Keratinocyte (primary cell): Measurements from ENCODE around the gene CEP85L. TPM values are rescaled to one million over a fixed set of nuclear protein-coding genes. Genes with fewer than 3 reads are reported as not detected.

Experiments used
- DNase-seq: peaks from one replicate; pipeline ENCODE4 v3.0.0-alpha.2; 2011; ENCODE audit warnings: low read depth, missing footprints, low spot score
- FAIRE-seq: peaks from 2 replicates; lab custom pipeline; 2011; peaks lifted over from hg19 to GRCh38; lab: Jason Lieb, UNC
- H2AFZ ChIP-seq: 2 replicates; pipeline ENCODE4 v1.6.0; 2012; ENCODE audit warnings: low read length, control low read depth, inconsistent platforms; ENCODE audit not compliant: control insufficient read depth
- H3K27ac ChIP-seq: 2 replicates; pipeline ENCODE4 v1.5.1; 2011; ENCODE audit warnings: low read length; ENCODE audit not compliant: control insufficient read depth, insufficient read depth
- H3K27me3 ChIP-seq: 3 replicates; pipeline ENCODE4 v1.6.0; 2011; ENCODE audit warnings: low read length; ENCODE audit not compliant: control insufficient read depth, insufficient read depth; ENCODE audit errors: extremely low read depth
- H3K36me3 ChIP-seq, 2 experiments: 2 replicates in 1 of 2; 3 replicates in 1 of 2; pipeline ENCODE4 v1.5.1; 2011; ENCODE audit warnings: low read length in 2 of 2, mild to moderate bottlenecking in 1 of 2; ENCODE audit not compliant: control insufficient read depth in 2 of 2, insufficient read depth in 2 of 2; ENCODE audit errors: extremely low read depth in 1 of 2
- H3K4me1 ChIP-seq: 3 replicates; pipeline ENCODE4 v1.5.1; 2011; ENCODE audit warnings: low read length; ENCODE audit not compliant: control insufficient read depth, insufficient read depth; ENCODE audit errors: extremely low read depth
- H3K4me2 ChIP-seq: 3 replicates; pipeline ENCODE4 v1.6.0; 2011; ENCODE audit warnings: low read depth, low read length; ENCODE audit not compliant: control insufficient read depth, insufficient read depth; ENCODE audit errors: extremely low read depth
- H3K4me3 ChIP-seq, 3 experiments: fragments of 200-600 bp in 1 of 3; sonication (generic) in 1 of 3; 2 replicates in 2 of 3; 3 replicates in 1 of 3; pipeline ENCODE4 v1.5.1; 2011 to 2016; ENCODE audit warnings: low read length in 3 of 3, mild to moderate bottlenecking in 3 of 3, control low read depth in 2 of 3, inconsistent platforms in 1 of 3, low read depth in 1 of 3, mixed read lengths in 1 of 3, mixed run types in 1 of 3, moderate library complexity in 1 of 3; ENCODE audit not compliant: control insufficient read depth in 2 of 3, insufficient read depth in 2 of 3; ENCODE audit errors: extremely low read depth in 1 of 3
- H3K79me2 ChIP-seq: 2 replicates; pipeline ENCODE4 v1.6.0; 2012; ENCODE audit warnings: low read length; ENCODE audit not compliant: control insufficient read depth, insufficient read depth
- H3K9ac ChIP-seq: 3 replicates; pipeline ENCODE4 v1.6.0; 2011; ENCODE audit warnings: low read length; ENCODE audit not compliant: control insufficient read depth, insufficient read depth; ENCODE audit errors: extremely low read depth
- H3K9me1 ChIP-seq: 3 replicates; pipeline ENCODE4 v1.6.0; 2011; ENCODE audit warnings: low read length; ENCODE audit not compliant: control insufficient read depth, insufficient read depth; ENCODE audit errors: extremely low read depth
- H3K9me3 ChIP-seq: 2 replicates; pipeline ENCODE4 v1.5.1; 2012; ENCODE audit warnings: low read depth, low read length; ENCODE audit not compliant: control insufficient read depth
- H4K20me1 ChIP-seq: 3 replicates; pipeline ENCODE4 v1.6.0; 2011; ENCODE audit warnings: low read length; ENCODE audit not compliant: control insufficient read depth, insufficient read depth; ENCODE audit errors: extremely low read depth
- EZH2 ChIP-seq: IDR thresholded peaks from one replicate; pipeline ENCODE4 v1.6.1; 2012; ENCODE audit warnings: inconsistent platforms, mild to moderate bottlenecking, low read length, moderate library complexity
- dilution Hi-C: fragments of 300-500 bp; cut with MboI; formaldehyde crosslinking; loops from one replicate; pipeline ENCODE4 v1.7.0; 2020; ENCODE audit warnings: low sequenced_read_pairs; ENCODE audit not compliant: extremely low pct_ligation_motif_present
- polyA plus RNA-seq, 5 experiments: library from polyadenylated mRNA; depleted of rRNA in 3 of 5; stranded (reverse) in 3 of 5; stranded (forward) in 1 of 5; unstranded in 1 of 5; fragments of >200 nt; gene quantifications; 1 replicate in 1 of 5; 2 replicates in 3 of 5; 3 replicates in 1 of 5; pipeline versions ENCODE4 v1.2.1 to v1.2.3, GENCODE V29; 2011 to 2012; ENCODE audit warnings: missing spikeins in 2 of 5, low read depth in 1 of 5, low replicate concordance in 1 of 5
- TF ChIP-seq, protein P1 (sequence below), 3 experiments: IDR thresholded peaks in 1 of 3; conservative IDR thresholded peaks in 1 of 3; optimal IDR thresholded peaks in 1 of 3; 2 replicates in 2 of 3; 3 replicates in 1 of 3; pipeline versions ENCODE3 to v1.5.1; 2011; ENCODE audit warnings: low read length in 3 of 3, mild to moderate bottlenecking in 3 of 3, moderate library complexity in 2 of 3, control low read depth in 1 of 3, inconsistent platforms in 1 of 3; ENCODE audit not compliant: insufficient read depth in 2 of 3; ENCODE audit errors: extremely low read depth in 1 of 3

The CEP85L gene
- polyA plus RNA-seq, 1 donor (not counting 4 experiments of a cell fraction or from before 2014, with no cell fraction given), result 3.5 TPM

- no peaks in the 10 kb centered on the region for H3K27me3 ChIP-seq
- no peak for DNase-seq
- no peak for FAIRE-seq
- H2AFZ ChIP-seq, result no peak overlapping the region
- no peaks in the 10 kb centered on the region for H3K79me2 ChIP-seq
- H4K20me1 ChIP-seq, result no peaks in the 10 kb centered on the region
- H3K4me2 ChIP-seq, result no peak overlapping the region
- dilution Hi-C loops, result no loop called here
- no peaks in the 10 kb centered on the region for H3K36me3 ChIP-seq
- H3K27ac ChIP-seq, result no peak overlapping the region
- no peak for TF ChIP-seq EZH2
- TF ChIP-seq, protein P1, sequence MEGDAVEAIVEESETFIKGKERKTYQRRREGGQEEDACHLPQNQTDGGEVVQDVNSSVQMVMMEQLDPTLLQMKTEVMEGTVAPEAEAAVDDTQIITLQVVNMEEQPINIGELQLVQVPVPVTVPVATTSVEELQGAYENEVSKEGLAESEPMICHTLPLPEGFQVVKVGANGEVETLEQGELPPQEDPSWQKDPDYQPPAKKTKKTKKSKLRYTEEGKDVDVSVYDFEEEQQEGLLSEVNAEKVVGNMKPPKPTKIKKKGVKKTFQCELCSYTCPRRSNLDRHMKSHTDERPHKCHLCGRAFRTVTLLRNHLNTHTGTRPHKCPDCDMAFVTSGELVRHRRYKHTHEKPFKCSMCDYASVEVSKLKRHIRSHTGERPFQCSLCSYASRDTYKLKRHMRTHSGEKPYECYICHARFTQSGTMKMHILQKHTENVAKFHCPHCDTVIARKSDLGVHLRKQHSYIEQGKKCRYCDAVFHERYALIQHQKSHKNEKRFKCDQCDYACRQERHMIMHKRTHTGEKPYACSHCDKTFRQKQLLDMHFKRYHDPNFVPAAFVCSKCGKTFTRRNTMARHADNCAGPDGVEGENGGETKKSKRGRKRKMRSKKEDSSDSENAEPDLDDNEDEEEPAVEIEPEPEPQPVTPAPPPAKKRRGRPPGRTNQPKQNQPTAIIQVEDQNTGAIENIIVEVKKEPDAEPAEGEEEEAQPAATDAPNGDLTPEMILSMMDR (optimal IDR thresholded peaks at IDR 0.05 in 1 of 3, IDR thresholded peaks at IDR 0.05 in 1 of 3, conservative IDR thresholded peaks at IDR 0.05 in 1 of 3; ENCODE audit: extremely low read depth in 1 of 3, insufficient read depth in 2 of 3, low read length in 3 of 3), result peak; percentile 40 to 46 (median 41)
- H3K4me3 ChIP-seq, result no peak overlapping the region
- no peaks in the 10 kb centered on the region for H3K4me1 ChIP-seq
- H3K9me3 ChIP-seq, result no peaks in the 10 kb centered on the region
- H3K9ac ChIP-seq, result no peak overlapping the region
- H3K9me1 ChIP-seq, result no peaks in the 10 kb centered on the region
These were observed 142.3 kb downstream of the CEP85L start for GRCh38 chr6:118509009-118509617.

GRCh38 chr6:118507636-118508035 lies 143.8 kb downstream of the CEP85L start:
- DNase-seq (no peak), FAIRE-seq (no peak)
- H3K36me3 ChIP-seq, result no peaks in the 10 kb centered on the region
- H3K4me2 ChIP-seq, result no peak overlapping the region
- H3K79me2 ChIP-seq, result no peaks in the 10 kb centered on the region
- H3K9me3 ChIP-seq, result no peaks in the 10 kb centered on the region
- TF ChIP-seq EZH2, result no peak
- TF ChIP-seq, protein P1 (optimal IDR thresholded peaks at IDR 0.05 in 1 of 3, IDR thresholded peaks at IDR 0.05 in 1 of 3, conservative IDR thresholded peaks at IDR 0.05 in 1 of 3; ENCODE audit: extremely low read depth in 1 of 3, insufficient read depth in 2 of 3, low read length in 3 of 3), result no peak
- no peaks in the 10 kb centered on the region for H3K4me1 ChIP-seq
- H3K4me3 ChIP-seq, result no peak overlapping the region
- no peaks in the 10 kb centered on the region for H3K27me3 ChIP-seq
- no peak overlapping the region for H3K27ac ChIP-seq
- no peak overlapping the region for H3K9ac ChIP-seq
- H2AFZ ChIP-seq, result no peak overlapping the region
- dilution Hi-C loops, result no loop called here
- no peaks in the 10 kb centered on the region for H4K20me1 ChIP-seq
- H3K9me1 ChIP-seq, result no peaks in the 10 kb centered on the region
